Posterior vena cava (tissue), 2 donors: ENCODE measurements around the gene PRKCH. TPM values are rescaled to one million over a fixed set of nuclear protein-coding genes. Genes with fewer than 3 reads are reported as not detected.

Experiments used
- DNase-seq: peaks from one replicate; pipeline ENCODE4 v3.0.0-alpha.2; 2020; ENCODE audit warnings: low spot score
- intact Hi-C, 2 donors: fragments of 100-400 bp; cut with DNase I; formaldehyde crosslinking; loops; one replicate each; pipeline versions ENCODE4 v1.14.1 to v1.14.2; 2022 to 2023
- total RNA-seq, 2 donors: library from RNA; stranded (reverse); fragmentation: NEBNext Ultra II Directional; extraction: Animal tissue kit (Norgen Biotek cat#: 25700); gene quantifications; one replicate each; pipeline ENCODE4 v1.2.1, GENCODE V29; 2021
- donor health status: DM: yes; HTN: yes; CAD: no.
- donor health status: DM: yes; HTN: yes; CAD: no.

Gene PRKCH
- total RNA-seq, 2 donors from 2014 or later: 37.3 to 37.5 TPM

- intact Hi-C loops: loop anchor here in 1 of 2 donors (10.0 kb wide), 1 partner anchor 69 kb away; no protein-coding TSS in a partner anchor
- DNase-seq: no peak
These were observed 272.0 kb downstream of the PRKCH start for GRCh38 chr14:61593330-61593729.

- intact Hi-C loops: loop anchor here in 1 of 2 donors (10.0 kb wide), 1 partner anchor 72 kb away; no protein-coding TSS in a partner anchor
- DNase-seq: no peak
These were observed 275.6 kb downstream of the PRKCH start for GRCh38 chr14:61596990-61597389.

- no peak for DNase-seq
- intact Hi-C loops: loop anchor here in 1 of 2 donors (10.0 kb wide), 1 partner anchor 74 kb away; no protein-coding TSS in a partner anchor
These were observed 277.6 kb downstream of the PRKCH start for GRCh38 chr14:61598980-61599379.

GRCh38 chr14:61599942-61600341 lies 278.6 kb downstream of the PRKCH start:
- intact Hi-C loops: loop anchor here in 1 of 2 donors (10.0 kb wide), 1 partner anchor 75 kb away; no protein-coding TSS in a partner anchor
- no peak for DNase-seq

Other genes starting within 250 kb of the PRKCH start
- 10 to 100 TPM; 27.3 to 50.2 TPM for gene TMEM30B, start 40.2 kb upstream of the PRKCH start, total RNA-seq